ENCODE data around the gene HOXA6. TPM values are rescaled to one million over a fixed set of nuclear protein-coding genes. Genes with fewer than 3 reads are reported as not detected.
A peak's percentile ranks its signal among the peaks of the same experiment; 100 is the strongest.

Gene HOXA6
- total and polyA plus RNA-seq, 2 donors (not counting 1 experiment from before 2014, with no cell fraction given) = 1.2 to 3.6 TPM

- TF ChIP-seq EZH2 (IDR thresholded peaks at IDR 0.05; ENCODE audit: low read length, missing control alignments) (no peak), CTCF (conservative IDR thresholded peaks at IDR 0.05 in 1 of 2, IDR thresholded peaks at IDR 0.05 in 1 of 2; ENCODE audit: low read depth in 1 of 2, low read length in 2 of 2) (no peak)
- H3K9ac ChIP-seq (ENCODE audit: insufficient read depth, low read length) = peak overlapping the region; percentile 70
- peak overlapping the region; percentile 99 for H3K4me2 ChIP-seq (ENCODE audit: extremely low read depth, insufficient read depth, low read length)
- no peaks in the 10 kb centered on the region for H3K9me3 ChIP-seq (ENCODE audit: control insufficient read depth, insufficient read depth, low read depth, low read length)
- no peaks in the 10 kb centered on the region for H3K27me3 ChIP-seq (ENCODE audit: control insufficient read depth, insufficient read depth, low read length)
- peaks cover 2% of the 10 kb centered on the region for H3K36me3 ChIP-seq (ENCODE audit: control insufficient read depth, insufficient read depth, low read length)
- DNase-seq (ENCODE audit: low read depth in 2 of 2) = no peak
- no peaks in the 10 kb centered on the region for H4K20me1 ChIP-seq (ENCODE audit: control insufficient read depth, extremely low read depth, insufficient read depth, low read length)
- peak overlapping the region; percentile 98 for H3K27ac ChIP-seq (ENCODE audit: insufficient read depth, low read length)
- H3K79me2 ChIP-seq (ENCODE audit: control insufficient read depth, insufficient read depth, low read length) = peaks cover 90% of the 10 kb centered on the region
- peak overlapping the region; percentile 41 to 61 (median 52) for H3K4me3 ChIP-seq (replicated peaks in 1 of 4; ENCODE audit: control extremely low read depth in 1 of 4, insufficient read depth in 1 of 4, low read depth in 3 of 4, low read length in 4 of 4)
- H2AFZ ChIP-seq (ENCODE audit: low read length) = no peak overlapping the region
- H3K4me1 ChIP-seq (ENCODE audit: control insufficient read depth, extremely low read depth, insufficient read depth, low read length) = peaks cover 22% of the 10 kb centered on the region
Observed at GRCh38 chr7:27145914-27146412, 1.6 kb downstream of the HOXA6 start.

- Histone ChIP-seq H3K9ac (ENCODE audit: insufficient read depth, low read length) (peak overlapping the region; percentile 70), H3K4me3 (replicated peaks in 1 of 4; ENCODE audit: control extremely low read depth in 1 of 4, insufficient read depth in 1 of 4, low read depth in 3 of 4, low read length in 4 of 4) (peak overlapping the region; percentile 41 to 61 (median 52))
Observed at GRCh38 chr7:27145165-27145913, 2.2 kb downstream of the HOXA6 start.

More at GRCh38 chr7:27145165-27145913, 2.2 kb downstream of the HOXA6 start:
- Histone ChIP-seq H3K4me1 (ENCODE audit: control insufficient read depth, extremely low read depth, insufficient read depth, low read length) (peaks cover 26% of the 10 kb centered on the region), H3K36me3 (ENCODE audit: control insufficient read depth, insufficient read depth, low read length) (peaks cover 2% of the 10 kb centered on the region), H3K27ac (ENCODE audit: insufficient read depth, low read length) (peak overlapping the region; percentile 98), H3K27me3 (ENCODE audit: control insufficient read depth, insufficient read depth, low read length) (no peaks in the 10 kb centered on the region), H3K4me2 (ENCODE audit: extremely low read depth, insufficient read depth, low read length) (peak overlapping the region; percentile 99), H2AFZ (ENCODE audit: low read length) (no peak overlapping the region), H3K79me2 (ENCODE audit: control insufficient read depth, insufficient read depth, low read length) (peaks cover 93% of the 10 kb centered on the region), H3K9me3 (ENCODE audit: control insufficient read depth, insufficient read depth, low read depth, low read length) (no peaks in the 10 kb centered on the region), H4K20me1 (ENCODE audit: control insufficient read depth, extremely low read depth, insufficient read depth, low read length) (no peaks in the 10 kb centered on the region)
- DNase-seq (ENCODE audit: low read depth in 2 of 2) = peak in 1 of 2 donors; percentile 61
- TF ChIP-seq EZH2 (IDR thresholded peaks at IDR 0.05; ENCODE audit: low read length, missing control alignments) (no peak), CTCF (conservative IDR thresholded peaks at IDR 0.05 in 1 of 2, IDR thresholded peaks at IDR 0.05 in 1 of 2; ENCODE audit: low read depth in 1 of 2, low read length in 2 of 2) (no peak)
